Activated CD4-positive, alpha-beta T cell treated with anti-CD3 and anti-CD28 coated beads for 4 hours (primary cell): ENCODE results near the gene DFFA.
A peak's percentile ranks its signal among the peaks of the same experiment; 100 is the strongest.
"Not testable (repeated sequence)": the region's sequence is repeated elsewhere in the genome, so short reads cannot be mapped to it uniquely, and the experiment has no call there.

Source experiments
- DNase-seq, 2 donors: peaks; one replicate each; pipeline ENCODE4 v3.0.0-alpha.2; 2020

DFFA gene

DNA sequence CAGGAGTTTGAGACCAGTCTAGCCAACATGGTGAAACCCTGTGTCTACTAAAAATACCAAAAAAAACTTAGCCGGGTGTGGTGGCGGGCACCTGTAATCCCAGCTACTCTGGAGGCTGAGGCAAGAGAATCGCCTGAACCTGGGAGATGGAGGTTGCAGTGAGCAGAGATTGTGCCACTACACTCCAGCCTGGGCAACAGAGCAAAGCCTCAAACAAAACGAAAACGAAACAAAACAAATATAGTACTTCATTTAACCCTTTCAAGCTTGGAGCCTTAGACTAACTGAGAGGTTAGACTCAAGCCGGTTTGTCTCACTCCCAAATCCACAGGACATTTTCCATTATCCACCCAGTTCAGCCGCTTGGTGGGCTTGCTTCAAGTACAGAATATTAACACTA, 14.9 kb downstream of the DFFA start:
- DNase-seq: not testable (repeated sequence)

DNA sequence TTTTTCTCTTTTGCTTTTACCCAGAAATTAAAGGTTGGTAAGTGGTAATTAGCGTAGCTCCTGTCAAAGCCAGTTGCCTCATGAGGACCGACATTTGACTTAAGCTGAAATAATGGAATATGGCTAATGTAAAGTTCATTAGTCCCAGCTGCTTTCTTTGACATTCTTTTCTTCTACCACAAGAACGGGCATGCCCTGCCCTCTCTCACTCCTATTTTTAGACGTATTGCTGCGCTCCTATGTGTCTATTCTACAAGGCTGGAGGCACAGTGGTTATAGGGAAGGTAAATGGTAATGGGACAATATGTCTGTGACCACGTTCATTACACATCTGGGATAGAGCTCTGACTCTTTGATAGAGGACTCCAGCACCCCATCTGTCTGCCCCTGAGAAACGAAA, 15.7 kb downstream of the DFFA start:
- no peak for DNase-seq

DNA sequence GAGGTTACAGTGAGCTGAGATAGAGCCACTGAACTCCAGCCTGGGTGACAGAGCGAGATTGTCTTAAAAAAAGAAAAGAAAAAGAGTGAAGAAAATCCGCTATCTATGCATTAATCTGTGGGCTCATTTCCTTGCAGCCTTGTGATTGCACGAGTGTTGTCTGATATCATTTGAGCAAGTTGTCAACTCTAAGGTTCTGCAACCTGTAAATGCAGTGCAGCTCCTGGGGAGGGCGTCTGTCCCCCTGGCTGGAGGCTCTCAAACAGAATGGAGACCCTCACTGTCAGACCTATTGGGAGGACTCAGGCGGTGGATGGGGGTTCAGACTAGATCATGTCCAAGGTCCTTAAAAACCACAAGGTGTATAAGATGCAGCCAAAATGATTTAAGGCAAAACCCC, 16.3 kb downstream of the DFFA start:
- no peak for DNase-seq

DNA sequence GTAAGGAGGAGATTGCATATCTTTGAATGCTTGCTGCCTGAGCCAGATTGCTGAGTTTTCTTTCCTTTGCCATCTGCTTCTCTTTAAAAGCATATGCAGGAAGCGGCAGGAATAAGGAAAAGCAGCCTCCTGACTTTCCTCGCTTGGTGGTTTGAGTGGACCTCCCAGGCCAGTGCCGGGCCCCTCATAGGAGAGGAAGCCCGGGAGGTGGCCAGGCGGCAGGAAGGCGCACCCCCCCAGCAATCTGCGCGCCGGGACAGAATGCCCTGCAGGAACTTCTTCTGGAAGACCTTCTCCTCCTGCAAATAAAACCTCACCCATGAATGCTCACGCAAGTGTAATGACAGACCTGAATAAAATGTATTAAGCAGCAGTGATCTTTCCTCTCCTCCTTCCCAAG, 21.0 kb downstream of the DFFA start:
- DNase-seq: no peak

DNA sequence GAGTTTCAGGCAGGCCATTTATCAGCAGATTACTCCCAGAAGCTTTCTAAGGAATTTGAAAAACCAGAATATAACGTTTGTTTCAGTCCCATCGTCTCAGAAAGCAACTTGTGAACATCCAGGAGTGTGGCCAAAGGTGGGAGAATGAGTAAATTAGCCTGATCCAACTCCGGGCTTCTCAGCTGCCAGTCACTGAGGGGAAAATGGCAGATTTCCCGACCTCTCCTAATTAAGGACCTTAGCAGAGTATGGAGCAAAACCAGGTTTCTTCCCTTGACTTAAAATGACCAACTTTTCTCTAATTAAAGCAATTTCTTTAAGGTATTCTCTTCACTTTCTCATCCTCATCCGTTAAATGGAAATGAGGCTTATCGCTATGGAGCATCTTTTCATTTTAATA, 21.5 kb downstream of the DFFA start:
- no peak for DNase-seq

DNA sequence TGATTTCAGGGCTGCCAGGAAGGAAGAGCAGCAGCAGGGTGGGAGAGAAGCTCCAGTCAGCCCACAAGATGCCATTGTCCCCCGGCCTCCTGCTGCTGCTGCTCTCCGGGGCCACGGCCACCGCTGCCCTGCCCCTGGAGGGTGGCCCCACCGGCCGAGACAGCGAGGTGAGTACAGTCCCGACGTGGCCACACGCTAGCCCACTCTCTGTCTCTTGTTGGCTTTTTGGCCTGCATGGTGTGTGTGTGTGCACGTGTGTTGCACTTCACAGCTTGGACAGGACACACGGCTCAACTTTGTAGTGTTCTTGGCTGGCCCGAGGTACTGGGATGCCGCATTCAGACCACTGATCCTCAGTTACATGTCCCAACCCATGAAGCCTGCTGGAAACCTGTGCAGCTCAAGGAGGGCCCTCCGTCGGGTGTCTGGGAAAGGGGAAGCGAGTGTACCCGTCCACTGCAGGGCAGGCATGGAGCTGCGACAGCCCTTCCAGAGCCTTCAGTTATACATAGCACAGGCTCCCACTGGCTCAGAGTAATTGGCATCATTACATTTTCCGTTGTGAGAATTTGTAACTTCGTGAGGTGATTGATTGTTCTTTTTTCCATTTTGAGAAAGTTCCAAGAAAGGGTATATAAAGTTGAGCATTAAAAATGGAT, 22.0 kb downstream of the DFFA start:
- DNase-seq: no peak

DNA sequence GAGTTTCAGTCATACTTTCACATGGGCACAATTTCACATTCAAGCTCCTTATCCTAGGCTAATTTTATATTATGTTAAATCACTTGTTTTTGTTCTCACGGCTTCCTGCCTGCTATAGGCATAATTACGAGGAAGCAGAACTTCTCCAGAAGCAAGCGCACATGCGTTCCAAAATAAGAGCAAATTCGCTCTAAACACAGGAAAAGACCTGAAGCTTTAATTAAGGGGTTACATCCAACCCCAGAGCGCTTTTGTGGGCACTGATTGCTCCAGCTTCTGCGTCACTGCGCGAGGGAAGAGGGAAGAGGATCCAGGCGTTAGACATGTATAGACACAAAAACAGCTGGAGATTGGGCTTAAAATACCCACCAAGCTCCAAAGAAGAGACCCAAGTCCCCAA, 22.6 kb downstream of the DFFA start, which contains the start of gene CORT:
CORT (plus strand) TSS at position 281 of the 400 bp plus-strand sequence. CDS start 193 bp downstream, outside the sequence.
- DNase-seq: no peak

DNA sequence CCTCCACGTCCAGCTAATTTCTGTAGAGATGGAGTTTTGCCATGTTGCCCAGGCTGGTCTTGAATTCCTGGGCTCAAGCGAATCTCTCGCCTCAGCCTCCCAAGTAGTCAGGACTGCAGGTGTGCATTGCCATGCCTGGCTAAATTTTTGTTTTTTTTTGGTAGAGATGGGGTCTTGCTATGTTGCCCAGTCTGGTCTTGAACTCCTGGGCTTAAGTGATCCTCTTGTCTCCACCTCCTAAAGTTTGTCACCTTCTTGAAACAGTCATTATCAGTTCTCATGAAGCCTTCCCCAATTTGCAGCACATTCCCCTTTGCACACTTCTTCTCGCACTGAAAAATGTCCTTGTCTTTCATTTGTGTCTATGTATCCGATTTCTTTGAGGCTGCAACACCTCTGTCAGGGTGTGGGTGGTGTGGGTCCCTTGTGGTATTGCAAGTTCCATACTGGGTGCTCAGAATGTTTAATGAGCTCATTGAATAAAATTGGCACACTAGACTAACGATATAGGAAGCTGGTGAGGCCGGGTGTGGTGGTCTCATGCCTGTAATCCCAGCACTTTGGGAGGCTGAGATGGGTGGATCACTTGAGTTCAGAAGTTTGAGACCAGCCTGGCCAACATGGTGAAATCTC, 25.4 kb downstream of the DFFA start:
- no peak for DNase-seq

DNA sequence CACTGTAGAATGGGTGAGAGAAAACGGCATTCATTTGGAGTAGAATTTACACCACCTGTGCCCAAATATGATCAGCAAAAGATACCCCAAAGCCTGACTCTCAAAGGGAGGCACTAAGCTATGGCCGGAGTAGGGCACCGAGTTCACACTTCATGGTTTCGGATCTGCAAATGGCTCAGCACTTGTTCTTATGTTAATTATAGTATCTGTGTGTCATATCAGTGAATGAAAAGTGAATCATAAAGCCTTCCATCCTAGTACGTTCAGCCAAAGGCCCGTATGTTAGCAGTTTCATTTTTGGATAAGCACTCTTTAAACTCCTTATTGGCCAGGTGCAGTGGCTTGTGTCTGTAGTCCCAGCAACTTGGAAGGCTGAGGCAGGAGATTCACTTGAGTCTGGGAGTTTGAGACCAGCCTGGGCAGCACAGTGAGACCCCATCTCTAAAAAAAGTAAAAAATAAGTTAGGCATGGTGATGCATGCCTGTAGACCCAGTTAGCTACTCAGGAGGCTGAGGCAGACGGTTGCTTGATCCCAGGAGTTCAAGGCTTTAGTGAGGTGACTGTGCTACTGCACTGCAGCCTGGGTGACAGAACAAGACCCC, 27.4 kb downstream of the DFFA start:
- DNase-seq: no peak

DNA sequence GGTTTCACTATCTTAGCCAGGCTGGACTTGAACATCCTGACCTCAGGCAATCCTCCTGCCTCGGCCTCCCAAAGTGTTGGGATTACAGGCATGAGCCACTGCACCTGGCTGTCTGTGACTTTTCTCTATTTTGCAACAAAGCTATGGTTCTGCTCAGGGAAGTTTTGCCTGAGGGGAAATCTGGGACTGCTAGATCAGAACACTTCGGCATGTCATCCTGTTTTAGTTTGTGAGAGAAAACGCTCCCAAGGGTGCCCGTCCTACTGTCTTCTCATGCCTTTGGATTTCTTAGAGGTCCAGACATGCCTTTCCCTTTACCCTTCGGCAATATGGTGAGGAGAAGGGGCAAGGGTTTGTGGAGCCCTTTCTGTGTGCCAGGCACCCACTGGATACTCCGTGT, 28.1 kb downstream of the DFFA start:
- no peak for DNase-seq

DNA sequence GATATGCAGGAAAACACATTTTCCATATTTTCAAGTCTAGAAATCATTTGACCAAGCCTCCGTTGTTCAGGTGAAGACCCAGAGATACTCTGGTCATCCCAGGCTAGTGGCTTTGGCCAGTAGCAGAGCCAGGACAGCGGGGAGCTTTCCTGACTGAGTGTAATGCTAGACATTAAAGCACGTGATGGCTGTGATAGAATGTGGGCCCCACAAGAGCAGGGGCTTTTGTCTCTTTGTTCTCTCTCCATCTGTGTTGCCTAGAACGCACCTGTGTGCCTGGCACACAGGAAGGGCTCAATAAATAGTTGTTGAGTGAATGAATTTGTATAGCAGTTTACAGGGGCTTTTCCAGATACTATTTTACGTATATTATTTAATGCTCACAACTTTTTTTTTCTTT, 31.5 kb downstream of the DFFA start:
- DNase-seq: no peak

DNA sequence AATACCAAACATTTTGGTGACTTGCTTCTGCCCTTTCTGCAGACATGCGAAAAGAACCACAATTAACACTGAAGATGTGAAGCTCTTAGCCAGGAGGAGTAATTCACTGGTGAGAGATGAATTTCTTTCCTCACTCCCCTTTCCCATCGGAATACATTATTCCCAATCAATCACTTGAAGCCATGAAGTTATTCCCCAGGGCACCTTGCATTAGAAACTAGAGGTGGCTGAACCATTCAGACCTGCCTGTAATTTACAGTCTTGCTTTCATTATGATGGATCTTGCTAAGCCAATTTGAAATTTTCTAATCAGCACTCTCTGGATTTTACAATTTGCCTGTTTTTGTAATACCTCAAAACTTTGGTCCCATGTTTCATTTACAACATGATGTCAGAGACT, 32.0 kb downstream of the DFFA start:
- no peak for DNase-seq

DNA sequence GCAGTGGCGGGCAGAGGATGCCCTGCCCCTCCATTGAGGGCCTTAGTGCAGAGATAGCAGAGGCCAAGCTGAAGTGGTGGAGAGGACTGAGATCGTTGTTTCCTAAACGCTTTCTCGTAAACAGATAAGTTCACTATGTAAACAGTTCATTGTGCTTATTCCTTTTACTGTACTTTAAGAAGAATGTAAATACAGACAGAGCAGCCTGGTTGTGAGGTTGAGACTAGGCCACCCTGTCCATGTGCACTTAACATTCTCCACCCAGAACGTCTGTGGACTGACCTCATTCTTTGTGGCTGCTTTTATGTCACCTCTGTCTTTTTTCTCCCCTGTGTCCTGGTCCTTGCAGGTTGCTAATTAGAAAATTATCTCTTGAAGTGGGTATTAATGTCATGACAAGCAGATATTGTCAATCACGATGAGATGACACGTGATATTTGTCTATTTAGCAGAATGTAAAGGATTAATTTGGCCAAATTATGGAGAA, 33.6 kb downstream of the DFFA start:
- no peak for DNase-seq

DNA sequence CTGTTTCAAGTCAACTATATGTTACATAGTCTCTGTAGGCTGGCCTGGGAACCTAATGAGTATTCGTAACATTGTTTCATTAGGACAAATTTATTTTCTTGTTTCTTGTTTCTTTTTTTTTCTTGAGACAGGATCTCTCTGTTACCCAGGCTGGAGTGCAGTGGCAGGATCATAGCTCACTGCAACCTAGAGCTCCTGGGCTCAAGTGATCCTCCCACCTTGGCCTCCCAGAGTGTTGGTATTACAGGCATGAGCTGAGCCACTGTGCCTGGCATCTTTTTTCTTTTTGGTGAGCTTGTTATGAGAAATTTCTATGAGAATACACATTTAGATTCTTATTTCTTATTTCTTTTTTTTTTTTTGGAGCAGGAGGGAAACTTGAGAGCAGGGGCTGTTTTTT, 35.3 kb downstream of the DFFA start:
- DNase-seq: no peak

DNA sequence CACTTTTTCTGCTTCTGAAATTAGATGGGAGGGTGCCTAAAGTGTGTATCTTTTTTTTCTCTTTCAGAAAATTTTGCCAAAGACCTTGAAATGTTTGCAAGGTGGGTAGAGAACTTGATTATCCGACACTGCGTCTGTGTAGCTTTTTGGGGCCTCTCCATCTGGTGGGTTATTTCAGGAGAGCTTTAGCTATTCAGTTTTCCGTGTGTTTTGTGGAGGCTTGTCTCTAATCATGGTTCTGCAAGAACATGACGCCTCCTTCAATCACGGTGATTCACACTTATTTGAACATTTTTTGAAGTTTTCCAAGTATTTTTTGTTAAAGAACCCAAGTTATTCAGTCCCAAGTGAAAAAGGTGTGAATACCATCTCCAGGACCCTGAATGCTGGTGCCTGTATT, 37.7 kb downstream of the DFFA start:
- DNase-seq: no peak

DNA sequence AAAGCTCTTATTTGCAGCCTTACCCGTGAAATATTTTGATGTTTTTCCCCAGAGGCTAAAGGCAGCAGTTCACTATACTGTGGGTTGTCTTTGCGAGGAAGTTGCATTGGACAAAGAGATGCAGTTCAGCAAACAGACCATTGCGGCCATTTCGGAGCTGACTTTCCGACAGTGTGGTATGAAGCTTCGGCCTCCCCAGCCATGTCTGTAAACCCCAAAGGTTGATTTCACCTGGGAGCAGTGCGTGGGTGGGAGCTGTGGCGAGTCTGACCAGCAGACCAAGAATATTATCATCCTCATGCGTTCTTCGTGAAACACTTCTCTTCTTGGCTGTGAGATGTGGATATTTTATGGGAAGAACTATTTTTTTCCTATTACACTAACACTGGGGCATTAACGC, 38.5 kb downstream of the DFFA start:
- DNase-seq: no peak

DNA sequence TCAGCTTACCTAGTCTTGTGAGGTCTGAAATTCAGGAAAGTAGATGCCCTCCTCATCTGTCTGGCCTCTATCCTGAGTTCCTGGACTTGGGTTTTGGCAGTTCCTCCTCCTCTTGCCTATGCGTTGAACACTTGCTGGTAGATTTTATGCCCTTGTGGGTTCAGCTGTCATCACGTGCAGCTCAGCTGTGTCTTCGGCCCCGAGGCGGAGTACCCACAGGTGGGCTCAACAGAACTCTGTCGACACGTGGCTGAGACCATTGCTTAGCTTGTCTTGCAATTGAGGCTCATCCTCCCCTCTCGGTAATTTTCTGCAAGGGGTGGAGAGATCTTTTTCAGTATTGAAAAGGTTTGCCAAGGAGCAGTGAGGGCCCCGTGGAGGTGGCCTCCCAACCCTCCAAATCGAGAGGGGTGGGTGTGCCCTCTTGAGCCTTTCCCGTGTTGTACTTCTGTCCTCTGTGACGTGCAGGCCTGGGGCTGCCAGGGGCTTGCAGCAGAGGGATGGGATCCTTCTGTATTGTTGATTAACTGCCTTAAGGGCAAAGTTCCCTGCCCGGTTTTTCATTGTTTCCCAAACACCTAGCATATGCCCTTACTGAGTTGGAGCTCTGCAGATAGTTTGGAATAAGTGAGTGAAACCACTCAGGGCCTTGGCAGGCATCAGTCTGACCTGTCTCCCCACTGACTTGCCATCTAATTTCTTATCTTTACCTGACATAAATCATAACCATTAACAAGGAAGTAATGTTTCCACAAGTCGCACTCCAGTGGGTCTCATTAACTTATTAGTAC, 39.2 kb downstream of the DFFA start:
- DNase-seq: no peak

DNA sequence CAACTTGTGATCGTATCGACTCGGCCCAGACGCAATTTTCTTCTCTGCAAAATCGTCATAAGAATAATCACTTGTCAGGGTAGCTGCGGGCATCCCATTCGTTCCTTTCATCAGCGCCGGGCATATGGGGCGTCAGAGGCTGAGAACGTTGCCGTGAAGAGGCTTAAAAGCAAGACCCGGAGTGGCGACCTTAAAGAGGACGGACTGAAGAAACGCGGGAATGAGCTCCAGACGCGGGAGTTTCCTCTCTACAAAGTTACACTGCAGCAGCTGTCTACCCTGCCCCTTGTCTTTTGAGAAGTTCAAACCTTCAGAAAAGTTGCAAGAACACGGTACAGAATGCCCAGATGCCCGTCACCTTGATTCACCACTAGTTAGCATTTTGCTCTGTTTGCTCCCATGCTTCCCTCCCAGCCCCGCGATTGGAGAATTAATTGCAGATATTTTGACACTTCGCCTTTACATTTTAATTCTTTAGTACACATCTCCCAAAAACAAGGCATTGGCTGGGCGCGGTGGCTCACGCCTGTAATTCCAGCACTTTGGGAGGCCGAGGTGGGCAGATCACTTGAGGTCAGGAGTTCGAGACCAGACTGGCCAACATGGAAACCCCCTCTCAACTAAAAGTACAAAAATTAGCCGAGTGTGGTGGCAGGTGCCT, 41.1 kb downstream of the DFFA start:
- DNase-seq: peak in 1 of 2 donors; percentile 5

DNA sequence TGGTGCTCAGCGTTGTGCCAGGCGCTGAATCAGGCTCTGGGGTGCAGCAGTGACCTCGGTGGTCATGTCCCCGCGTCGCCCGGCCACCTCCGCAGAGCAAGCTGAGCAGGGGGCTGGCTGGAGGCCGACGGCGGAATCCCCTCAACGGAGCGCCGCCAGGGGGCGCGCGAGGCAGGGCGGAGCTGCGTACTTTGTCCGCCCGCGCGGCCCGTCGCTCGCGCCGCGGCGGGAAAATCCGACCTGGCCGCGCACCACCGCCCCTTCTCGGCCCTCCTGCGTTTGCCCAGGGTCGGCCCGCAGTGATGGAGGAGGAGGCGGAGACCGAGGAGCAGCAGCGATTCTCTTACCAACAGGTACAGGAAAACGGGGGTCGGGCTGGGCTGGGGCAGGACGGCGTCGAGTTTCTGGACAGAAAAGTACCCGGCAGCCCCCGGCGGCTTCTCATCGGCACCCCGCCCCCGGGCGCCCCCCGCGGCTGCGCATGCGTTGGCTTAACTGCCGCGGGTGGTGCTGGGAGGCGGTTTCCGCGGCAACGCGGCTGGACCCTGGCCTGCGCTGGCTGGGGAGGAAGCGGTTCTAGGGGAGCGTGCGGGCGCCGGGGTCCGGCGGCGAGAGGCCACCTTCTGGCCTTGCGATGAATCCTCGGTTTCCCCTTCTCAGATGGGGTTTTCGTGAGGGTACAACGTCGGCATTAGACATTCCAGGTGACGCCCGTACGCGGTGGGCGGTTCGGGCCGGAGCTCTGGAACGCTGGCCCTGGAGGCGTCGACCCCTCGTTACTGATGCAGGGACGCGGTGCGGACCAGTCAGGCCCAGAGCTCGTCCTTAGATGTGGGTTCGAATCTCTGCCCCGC, 41.9 kb downstream of the DFFA start, which contains the start of gene CENPS:
CENPS (plus strand) TSS at position 218 of the 854 bp plus-strand sequence; CDS start at position 303, 85 bp downstream.
- peak; percentile 87 to 91 for DNase-seq

DNA sequence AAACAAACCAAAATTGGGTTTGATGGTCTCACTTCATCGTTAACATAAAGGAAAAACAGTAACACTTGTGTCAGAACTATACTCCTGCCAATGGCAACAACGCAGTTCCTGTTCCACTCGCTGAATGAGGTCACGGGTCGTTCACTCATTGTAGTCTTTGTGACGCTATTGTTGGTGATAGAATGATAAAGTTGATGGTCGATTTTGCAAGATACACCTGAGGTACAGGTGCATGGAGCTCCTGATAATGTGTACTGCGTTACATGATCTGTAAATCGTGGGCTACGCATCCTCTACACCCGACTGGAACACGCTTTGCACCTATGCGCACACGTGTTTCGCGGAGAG, 42.5 kb downstream of the DFFA start:
- DNase-seq: no peak

DNA sequence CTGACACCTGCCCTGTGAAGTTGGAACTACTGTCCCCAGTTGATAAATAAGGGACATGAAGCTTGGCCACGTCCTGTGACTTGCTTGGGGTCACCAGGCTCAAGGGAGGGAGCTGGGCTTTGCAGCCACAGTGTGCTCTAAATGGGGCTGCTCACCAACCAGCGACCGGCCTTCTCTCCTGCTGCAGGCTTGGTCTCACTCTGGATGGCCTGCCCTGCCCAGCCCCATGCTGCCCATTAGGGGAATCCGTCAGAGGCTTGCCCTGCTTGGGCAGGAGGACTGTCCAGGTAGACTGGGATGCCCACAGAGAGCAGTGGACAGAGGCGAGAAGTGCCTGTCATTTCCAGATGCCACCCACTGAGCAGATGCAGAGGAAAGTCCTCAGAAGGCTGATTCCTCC, 43.3 kb downstream of the DFFA start:
- DNase-seq: no peak

DNA sequence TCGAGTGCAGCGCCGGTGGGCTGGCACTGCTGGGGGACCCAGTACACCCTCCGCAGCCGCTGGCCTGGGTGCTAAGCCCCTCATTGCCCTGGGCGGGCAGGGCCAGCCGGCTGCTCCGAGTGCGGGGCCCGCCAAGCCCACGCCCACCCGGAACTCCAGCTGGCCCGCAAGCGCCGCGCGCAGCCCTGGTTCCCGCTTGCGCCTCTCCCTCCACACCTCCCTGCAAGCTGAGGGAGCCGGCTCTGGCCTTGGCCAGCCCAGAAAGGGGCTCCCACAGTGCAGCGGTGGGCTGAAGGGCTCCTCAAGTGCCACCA, 45.8 kb downstream of the DFFA start:
- not testable (repeated sequence) for DNase-seq
